NCI-H1105 (cell line): Measurements from ENCODE around the gene DNAJC5G.
A peak's percentile ranks its signal among the peaks of the same experiment; 100 is the strongest.
"Not testable (repeated sequence)": the region's sequence is repeated elsewhere in the genome, so short reads cannot be mapped to it uniquely, and the experiment has no call there.

Experiments used
- DNase-seq: peaks from one replicate; lab custom pipeline; 2025; lab: John Stamatoyannopoulos, UW

DNAJC5G gene

DNA sequence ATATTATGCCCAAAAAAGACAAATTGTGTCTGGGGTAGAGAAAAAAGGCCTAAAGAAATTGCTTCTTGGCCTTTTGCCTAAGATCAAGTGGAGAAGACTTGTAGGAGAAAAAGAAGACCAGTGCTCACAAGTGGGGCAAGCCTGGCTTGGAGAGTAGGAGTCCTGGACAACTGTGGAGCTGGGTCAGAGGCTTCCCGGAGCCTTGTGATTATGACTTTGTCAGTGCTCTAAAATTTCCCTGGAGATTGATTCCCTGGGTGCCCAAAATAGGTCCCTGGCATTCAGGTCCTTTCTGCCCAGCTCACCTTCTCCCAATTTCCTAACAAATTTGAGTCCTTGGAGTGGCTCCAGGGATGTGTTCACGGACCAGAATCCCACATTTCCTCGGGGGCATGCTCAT is 6.2 kb downstream of the DNAJC5G start:
- DNase-seq = no peak

DNA sequence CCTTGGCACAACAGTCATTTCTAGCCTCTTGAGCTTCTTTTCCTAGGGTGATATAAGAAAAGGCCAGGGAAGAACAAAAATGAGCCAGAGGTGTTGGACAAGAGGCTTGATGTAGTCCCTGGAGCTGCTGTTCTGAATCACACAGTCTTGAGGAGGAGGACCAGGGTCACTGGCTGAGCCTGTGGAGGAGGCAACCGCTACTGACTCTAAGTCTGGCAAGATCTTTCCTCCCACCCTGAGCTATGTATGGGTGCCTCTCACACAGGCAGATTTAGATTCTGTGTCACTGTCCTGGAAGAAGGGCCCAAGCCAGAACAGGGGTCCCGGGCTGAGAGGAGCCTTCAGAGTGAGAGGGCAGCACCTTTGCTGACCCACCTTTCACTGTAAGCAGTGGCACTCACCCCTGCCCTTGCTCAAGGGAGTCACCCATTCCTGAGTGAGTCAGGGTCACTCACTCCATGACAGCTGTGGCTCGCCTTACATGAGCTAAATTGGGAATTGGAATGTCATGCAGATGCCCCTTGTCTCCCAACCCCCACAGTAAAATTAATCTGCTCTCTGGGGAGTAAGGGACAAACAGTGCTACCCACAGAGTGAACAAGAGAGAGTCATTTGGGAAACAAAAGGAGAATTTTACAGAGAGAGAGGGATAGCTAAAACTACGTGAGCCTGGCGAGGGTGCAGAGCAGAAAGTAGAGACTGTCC is 6.8 kb downstream of the DNAJC5G start, which contains the start of gene TRIM54:
Gene TRIM54, plus strand, starts transcription at position 575 of the 705 bp plus-strand sequence. CDS start 303 bp downstream, outside the sequence.
- DNase-seq = no peak

DNA sequence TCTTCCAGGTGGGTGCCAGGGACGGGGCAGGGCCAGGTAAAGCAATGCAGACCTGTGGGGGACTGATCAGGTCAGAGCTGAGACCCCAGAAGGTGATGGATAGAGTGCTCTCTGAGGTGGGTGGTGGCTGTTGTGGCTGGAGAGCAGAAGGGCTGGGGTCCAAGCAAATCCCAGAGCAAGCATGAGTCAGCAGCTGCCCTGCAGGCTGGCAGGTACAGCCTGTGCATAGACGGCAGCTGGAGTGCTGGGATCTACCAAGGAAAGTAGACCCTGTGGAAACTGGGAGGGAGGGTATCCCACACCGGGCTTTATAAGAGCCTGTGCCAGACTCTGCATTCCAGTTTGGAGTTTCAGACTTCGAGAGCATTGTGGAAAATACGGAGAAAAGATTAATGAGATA is 7.7 kb downstream of the DNAJC5G start:
- no peak for DNase-seq

DNA sequence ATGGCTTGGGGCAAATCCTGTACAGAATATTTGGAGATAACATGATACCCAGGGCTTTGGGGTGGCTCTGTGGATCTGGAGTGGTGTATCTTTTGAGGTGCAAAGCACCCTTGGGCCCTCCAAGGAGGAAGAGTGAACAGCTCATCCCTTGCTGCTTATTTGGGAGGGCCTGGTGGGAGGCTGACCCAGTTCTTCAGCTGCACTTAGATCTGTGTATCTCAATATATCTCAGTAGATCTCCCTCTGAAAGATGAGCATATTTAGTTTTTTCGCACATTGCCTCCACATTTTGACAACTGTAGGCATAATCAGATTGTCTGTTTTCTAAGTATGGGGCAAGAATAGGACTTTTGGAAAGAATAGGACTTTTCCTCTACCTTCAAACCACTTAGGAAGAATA is 9.8 kb downstream of the DNAJC5G start:
- no peak for DNase-seq

DNA sequence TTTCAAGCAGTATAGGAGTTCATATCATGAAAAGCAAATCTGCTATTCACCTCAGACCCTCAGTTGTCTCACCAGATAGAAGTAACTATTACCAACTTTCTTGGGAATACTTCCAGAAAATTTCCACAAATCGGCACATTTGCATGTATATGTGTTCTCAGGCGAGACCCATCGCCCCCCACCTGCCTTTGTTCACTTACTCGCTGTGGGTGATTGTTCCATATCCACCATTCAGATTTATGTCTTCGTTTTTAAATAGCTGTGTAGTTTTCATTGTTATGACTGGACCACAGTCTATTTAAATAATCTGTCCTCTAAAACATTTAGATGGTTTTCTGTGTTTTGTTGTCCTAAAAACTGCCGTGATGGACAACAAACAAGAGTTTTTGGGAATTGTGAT is 10.2 kb downstream of the DNAJC5G start:
- DNase-seq = no peak

DNA sequence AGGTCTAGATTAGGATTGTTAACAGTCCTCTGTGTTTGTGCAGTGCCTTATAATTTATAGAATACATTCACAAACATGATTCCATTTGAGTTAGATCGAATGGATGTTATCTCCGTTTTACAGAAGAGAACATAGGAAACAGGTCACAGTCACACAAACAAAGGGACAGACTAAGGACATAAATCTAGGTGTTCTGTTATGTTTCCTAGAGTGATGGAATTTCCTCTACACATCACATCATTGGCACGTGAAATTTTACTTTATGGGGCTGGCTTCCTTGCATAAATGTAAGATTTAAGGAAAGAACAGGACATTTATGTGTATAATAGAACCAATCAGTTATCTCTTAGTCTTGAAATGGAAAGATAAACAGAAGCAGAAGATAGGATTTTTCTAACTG is 13.4 kb downstream of the DNAJC5G start:
- no peak for DNase-seq

DNA sequence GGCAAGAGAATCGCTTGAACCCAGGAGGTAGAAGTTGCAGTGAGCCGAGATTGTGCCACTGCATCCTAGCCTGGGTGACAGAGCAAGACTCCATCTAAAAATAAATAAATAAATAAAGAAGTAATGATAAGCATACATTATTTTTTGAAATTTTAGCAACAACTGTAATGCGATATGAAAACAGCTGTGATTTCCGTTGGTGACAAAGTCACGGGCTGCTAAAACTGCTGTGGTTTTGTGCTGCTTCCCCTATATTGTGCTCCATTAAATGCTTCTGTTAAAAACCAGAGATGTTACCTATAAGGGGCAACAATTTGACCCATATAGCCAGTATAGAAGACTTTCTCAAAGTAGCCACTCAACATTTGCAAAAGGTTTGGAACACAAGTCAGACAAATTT is 15.3 kb downstream of the DNAJC5G start:
- DNase-seq = no peak

DNA sequence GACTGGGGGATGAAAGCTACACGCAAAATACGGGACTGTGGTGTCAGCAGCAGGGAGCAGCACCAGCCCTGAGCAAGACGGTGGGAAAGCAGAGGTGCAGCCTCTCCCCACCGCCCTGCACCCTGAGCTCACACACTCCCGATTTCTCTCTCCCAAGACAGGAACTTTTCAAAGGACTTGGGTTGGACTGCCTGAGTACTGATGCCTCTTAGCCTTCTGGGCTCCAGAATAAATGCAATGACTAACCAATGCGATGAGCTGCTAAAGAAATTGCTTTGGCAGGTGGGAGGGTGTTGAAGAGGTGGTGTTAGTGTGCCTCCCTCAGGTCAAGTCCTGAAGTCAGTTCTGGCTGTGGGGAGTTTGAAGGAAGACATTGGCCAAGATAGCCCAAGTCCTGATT is 16.6 kb downstream of the DNAJC5G start:
- no peak for DNase-seq

DNA sequence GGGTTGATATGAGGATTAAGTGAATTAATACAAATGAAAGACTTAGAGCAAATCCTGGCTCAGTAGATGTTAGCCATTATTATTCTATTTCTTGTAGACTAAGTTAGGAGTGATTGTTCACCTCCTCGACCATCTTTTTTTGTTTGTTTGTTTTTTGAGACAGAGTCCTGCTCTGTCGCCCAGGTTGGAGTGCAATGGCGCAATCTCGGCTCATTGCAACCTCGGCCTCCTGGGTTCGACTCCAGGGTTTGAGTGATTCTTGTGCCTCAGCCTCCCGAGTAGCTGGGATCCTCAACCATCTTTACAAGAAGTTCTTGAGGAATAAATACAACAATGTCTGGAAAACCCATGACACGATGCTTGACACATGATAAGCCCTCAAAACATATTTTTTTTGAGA is 19.7 kb downstream of the DNAJC5G start:
- no peak for DNase-seq

DNA sequence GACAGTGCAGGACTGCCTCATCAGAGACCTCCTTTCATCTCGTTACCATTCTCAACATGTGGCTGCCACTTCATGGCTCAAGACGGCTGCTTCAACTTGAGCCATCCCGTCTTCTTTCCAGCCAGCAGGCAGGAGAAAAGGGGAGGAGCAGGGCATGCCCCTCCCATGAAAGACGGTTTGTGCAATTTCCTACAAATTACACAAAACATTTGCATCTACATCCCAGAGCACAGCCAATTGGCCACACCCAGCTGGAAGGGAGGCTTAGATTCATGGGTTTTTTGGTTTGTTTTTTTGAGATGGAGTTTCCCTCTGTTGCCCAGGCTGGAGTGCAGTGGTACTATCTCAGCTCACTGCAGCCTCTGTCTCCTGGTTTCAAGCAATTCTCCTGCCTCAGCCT is 21.2 kb downstream of the DNAJC5G start:
- DNase-seq = no peak

DNA sequence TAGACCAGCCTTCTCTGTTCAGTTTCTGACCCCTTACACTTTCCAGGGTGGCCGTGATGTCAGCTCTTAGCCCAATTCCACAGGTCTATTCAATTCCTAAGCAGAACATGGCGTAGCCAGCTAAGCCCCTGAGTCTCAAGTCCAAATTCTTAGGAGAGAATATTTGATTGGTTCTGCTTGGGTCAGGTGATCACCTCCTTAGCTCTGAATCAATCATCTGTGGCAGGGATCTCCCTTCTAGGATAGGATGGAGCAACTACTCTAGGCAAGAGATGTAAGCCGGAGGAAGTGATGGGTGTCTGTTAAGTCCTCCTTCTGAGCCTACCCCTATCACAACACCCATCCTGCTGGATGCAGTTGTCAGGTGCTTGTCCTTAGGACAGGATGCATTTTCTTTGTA is 22.0 kb downstream of the DNAJC5G start:
- DNase-seq = no peak

DNA sequence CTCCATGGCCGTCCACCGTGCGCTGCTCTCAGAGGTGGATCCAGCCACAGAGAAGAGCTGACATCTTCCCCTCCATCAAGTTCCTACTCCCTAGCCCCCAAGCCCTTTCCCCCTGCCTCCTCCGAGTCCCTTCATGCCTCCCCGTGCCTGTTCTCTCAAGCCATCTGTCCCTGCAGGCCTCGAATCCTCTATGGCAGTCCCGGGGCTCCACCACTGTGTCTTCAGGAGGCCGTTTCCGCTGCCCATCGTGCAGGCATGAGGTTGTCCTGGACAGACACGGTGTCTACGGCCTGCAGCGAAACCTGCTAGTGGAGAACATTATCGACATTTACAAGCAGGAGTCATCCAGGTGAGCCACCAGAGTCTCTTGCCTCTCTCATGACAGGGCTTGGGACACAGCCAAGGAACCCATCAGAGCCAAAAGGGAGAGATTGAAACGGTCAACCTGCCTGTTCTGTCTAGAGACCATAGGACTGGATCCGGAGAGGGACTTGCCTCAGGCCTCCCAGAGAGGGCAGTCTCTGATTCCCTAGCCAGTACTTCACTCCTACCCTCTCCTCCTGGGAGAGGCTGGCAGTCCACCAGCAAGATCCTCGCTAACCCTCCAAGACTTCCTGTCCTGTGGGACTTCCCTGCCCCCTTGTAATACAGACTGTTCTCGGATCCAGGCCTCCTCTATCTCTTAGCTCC is 23.3 kb downstream of the DNAJC5G start:
- DNase-seq = no peak

DNA sequence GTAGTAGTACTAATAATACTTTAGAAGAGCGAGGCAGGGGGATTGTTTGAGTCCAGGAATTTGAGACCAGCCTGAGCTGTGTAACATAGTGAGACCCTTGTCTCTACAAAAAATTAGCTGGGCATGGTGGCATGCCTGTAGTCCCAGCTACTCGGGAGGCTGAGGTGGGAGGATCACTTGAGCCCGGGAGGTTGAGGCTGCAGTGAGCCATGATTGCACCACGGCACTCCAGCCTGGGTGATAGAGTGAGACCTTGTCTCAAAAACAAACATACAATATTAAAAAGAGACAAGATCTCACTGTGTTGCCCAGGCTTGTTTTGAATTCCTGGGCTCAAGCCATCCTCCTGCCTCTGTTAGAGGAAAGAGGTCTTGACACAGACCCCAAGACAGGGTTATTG is 25.4 kb downstream of the DNAJC5G start:
- DNase-seq = not testable (repeated sequence)

DNA sequence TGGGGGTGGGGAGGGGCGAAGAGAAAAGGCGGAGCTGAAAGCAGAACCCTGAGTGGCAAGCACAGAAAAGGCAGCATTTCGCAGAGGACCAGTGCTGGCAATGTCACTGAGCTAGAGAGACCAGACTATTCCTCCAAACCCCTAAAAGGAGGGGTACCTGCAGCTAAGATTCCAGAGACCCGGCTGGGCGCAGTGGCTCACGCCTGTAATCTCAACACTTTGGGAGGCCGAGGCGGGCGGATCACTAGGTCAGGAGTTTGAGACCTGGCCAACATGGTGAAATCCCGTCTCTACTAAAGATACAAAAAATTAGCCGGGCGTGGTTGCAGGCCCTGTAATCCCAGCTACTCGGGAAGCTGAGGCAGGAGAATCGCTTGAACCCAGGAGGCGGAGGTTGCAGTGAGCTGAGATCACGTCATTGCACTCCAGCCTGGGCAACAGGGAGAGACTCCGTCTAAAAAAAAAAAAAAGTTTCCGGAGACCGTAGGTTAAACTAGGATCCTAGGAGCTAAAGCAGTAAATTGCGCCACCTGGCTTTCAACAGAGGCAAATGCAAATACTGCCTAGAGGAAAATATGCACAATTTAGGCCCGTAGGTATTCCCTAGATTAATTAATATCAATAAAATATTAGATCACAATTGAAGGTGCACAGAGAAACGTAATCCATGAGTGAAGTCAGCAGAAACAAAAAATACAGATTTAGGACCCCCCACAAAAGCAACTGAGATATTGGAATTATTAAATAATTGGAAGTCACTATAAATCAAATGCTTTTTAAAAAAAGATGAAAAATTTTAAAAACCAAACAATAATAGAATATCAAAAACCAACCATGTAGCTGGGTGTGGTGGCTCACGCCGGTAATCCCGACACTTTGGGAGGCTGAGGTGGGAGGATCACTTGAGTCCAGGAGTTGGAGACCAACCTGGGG is 28.1 kb downstream of the DNAJC5G start:
- peak; percentile 48 for DNase-seq

DNA sequence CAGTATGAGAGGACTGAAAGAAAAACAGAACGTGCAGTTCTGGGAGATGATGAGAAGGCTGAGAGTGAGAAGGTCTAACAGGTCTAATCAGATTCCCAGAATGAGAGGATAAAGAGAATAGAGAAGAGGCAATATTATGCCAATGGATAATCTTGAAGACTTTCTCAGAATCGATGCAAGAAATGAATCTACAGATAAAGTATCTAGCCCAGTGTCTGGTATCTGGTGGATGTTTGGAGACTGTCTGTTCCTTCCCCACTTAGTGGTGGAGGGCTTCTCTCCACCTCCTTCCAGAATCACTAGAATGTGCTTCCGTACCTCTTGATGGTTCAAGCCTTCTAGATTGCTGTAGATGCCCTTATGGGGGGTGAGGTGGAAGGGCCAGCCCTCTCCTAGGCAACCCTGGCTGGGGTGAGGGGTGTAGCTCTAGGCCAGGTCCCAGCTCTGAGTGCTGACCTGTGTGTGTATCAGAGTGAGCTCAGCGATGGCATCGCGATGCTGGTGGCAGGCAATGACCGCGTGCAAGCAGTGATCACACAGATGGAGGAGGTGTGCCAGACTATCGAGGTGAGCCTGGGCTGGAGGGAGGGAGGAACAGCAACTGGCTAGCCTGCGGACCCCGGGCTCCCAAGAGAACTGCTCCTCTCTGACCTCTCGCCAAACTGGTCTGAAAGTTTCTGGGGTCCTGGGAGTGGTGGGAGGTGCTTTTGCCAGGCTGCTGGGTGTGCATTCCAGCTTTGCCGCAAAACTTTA is 29.4 kb downstream of the DNAJC5G start:
- DNase-seq = no peak

DNA sequence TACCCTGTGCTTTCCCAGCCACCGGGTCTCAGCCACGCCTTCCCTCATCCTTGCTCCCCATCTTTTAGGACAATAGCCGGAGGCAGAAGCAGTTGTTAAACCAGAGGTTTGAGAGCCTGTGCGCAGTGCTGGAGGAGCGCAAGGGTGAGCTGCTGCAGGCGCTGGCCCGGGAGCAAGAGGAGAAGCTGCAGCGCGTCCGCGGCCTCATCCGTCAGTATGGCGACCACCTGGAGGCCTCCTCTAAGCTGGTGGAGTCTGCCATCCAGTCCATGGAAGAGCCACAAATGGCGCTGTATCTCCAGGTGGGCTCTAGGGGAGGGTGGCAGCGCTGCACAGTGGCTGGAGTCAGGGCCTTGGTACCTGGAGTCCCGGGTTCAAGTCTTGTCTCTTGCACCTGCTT is 30.3 kb downstream of the DNAJC5G start:
- DNase-seq = no peak

DNA sequence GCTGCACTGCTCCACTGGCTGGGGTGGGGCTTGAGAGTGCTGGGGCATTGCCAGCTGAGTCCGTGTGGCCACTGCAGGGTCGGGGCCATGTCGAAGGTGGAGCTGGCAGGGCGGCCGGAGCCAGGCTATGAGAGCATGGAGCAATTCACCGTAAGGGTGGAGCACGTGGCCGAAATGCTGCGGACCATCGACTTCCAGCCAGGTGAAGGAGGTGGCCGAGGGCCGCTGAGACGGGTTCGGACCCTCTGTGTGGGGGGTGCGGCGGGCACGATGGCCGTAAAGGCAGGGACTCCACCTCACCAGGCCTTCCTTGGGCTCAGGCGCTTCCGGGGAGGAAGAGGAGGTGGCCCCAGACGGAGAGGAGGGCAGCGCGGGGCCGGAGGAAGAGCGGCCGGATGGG is 30.9 kb downstream of the DNAJC5G start:
- no peak for DNase-seq

DNA sequence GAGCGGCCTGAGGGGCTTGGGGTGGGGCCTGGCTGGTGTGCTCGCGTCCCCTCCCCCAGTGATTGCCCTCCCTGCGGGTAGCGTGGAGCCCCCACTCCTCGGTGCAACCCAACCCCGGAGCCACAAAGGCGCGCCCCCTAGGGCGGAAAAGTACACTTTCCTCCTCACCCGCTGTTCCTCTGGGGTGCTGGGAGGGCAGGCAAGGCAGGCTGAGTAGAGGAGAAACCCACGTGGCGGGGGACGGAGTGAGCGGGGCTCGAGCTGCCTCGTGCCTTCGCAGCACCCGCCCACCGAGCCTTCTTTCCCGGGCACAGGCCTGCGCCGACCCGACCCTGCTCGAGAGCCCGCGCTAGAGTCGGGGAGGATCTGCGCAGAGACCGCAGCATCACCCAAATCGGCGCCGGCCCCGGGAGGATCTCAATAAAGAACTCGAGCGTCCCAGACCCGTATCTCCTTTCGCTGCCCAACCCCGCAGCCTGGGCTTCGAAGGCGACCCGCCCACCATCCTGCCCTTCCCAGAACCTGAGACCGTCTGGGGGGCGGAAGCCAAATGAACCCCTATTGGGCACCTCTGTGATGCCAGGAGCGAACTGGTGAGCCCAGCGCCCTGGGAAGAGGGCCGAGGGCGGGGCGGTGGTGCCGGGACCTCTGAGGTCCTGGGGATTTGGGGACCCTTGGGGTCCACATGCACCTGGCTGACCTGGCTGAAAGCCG is 31.5 kb downstream of the DNAJC5G start:
- DNase-seq = no peak

DNA sequence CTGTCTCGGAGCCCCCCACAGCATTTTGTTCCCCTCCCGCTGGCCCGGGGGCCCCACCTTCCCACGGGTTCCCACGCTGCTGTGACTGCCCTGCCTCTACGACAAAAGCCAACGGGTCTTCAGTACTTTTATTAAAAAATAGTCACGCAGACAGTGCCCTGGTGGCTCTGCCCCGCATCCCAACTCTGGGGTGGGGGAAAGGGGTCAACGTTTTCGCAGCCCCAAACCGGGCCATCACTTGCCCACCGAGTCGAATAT is 32.0 kb downstream of the DNAJC5G start:
- DNase-seq = no peak

DNA sequence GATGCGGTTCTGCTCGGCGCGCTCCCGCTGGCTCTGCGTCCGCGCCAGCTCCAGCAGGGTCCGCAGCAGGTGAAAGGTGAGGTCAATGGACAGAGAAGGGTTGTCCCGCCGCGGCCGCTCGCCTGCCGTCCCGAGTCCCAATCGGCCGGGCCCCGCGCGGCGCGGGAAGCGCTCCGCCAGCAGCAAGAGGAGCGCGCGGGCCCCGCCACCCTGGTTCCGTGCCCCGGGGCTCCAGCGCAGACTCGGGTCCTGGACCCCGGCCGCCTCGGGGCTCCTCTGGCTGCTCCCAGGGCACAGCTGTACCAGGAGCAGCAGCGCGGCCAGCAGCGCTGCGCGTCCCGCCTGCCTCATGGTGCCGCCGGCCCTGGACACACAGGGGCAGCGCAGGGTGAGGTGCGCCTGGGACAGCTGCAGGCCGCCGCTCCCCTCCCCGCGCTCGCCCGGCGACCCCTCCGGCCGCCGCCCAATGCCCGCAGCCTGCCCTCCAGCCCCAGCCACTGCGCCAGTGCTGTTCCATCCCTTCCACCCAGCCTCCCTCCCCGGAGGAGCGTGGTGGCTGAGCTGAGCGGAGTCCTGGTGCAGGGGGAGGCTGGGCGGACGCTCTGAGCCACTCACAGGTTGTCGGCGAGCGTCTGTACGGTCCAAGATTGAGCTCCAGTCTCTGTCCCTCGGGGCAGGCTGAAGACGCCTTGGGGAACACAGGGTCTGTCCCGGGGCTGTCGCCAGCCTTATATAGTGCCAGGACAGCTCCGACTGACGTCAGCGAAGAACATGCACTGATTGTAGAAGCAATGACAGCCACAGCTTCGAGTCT is 32.5 kb downstream of the DNAJC5G start:
- no peak for DNase-seq
